DND-41 (cell line): ENCODE measurements around the gene ANTKMT.

ENCODE experiments used
- CTCF ChIP-seq: IDR thresholded peaks from 2 replicates; pipeline ENCODE4 v1.5.1; 2012; ENCODE audit warnings: borderline replicate concordance, low read length, moderate library complexity, mild to moderate bottlenecking; ENCODE audit not compliant: poor library complexity, severe bottlenecking; ENCODE audit errors: extremely low read depth
- EZH2 ChIP-seq: IDR thresholded peaks from 3 replicates; pipeline ENCODE4 v1.6.1; 2012; ENCODE audit warnings: borderline replicate concordance, low read depth, mild to moderate bottlenecking, moderate library complexity, low read length, inconsistent platforms; ENCODE audit not compliant: severe bottlenecking

- no peak for TF ChIP-seq CTCF
- TF ChIP-seq EZH2 = no peak
Measured at GRCh38 chr16:689175-689897, 31.6 kb upstream of the ANTKMT start.
